HG03432 (cell line): ENCODE data around the gene ALKBH8.
"Not testable (repeated sequence)": the region's sequence is repeated elsewhere in the genome, so short reads cannot be mapped to it uniquely, and the experiment has no call there.

ENCODE experiments used
- ATAC-seq: cut with Tn5 transposase; IDR thresholded peaks from one replicate; pipeline ENCODE4 v1.9.1; 2021; ENCODE audit warnings: mild to moderate bottlenecking, moderate library complexity; ENCODE audit not compliant: unreplicated experiment

ALKBH8 gene

GRCh38 chr11:107565219-107565937 lies at the start of gene ALKBH8:
Gene ALKBH8 (minus strand): TSS chr11:107565735. CDS start chr11:107560893, 4,842 bp downstream.
- peak; percentile 86 for ATAC-seq

- no peak for ATAC-seq
Observed at GRCh38 chr11:107612445-107612844, 46.9 kb upstream of the ALKBH8 start.

- ATAC-seq: no peak
Observed at GRCh38 chr11:107609400-107610218, 44.1 kb upstream of the ALKBH8 start.

GRCh38 chr11:107608809-107609208 lies 43.3 kb upstream of the ALKBH8 start:
- ATAC-seq: no peak

- no peak for ATAC-seq
Observed at GRCh38 chr11:107606141-107606540, 40.6 kb upstream of the ALKBH8 start.

- ATAC-seq: no peak
Observed at GRCh38 chr11:107605061-107606006, 39.8 kb upstream of the ALKBH8 start.

GRCh38 chr11:107598225-107599139 lies 32.9 kb upstream of the ALKBH8 start:
- ATAC-seq: peak; percentile 82

- ATAC-seq: no peak
Observed at GRCh38 chr11:107594736-107595135, 29.2 kb upstream of the ALKBH8 start.

GRCh38 chr11:107593951-107594350 lies 28.4 kb upstream of the ALKBH8 start:
- no peak for ATAC-seq

GRCh38 chr11:107592813-107593212 lies 27.3 kb upstream of the ALKBH8 start:
- ATAC-seq: no peak

- no peak for ATAC-seq
Observed at GRCh38 chr11:107592231-107592590, 26.7 kb upstream of the ALKBH8 start.

- peak; percentile 33 for ATAC-seq
Observed at GRCh38 chr11:107591378-107592230, 26.1 kb upstream of the ALKBH8 start.

- peak; percentile 67 for ATAC-seq
Observed at GRCh38 chr11:107590460-107591377, 25.2 kb upstream of the ALKBH8 start, which contains the start of gene ELMOD1. Gene ELMOD1 (plus strand): TSS chr11:107591147. CDS start chr11:107618190, 27,043 bp downstream.

GRCh38 chr11:107587306-107587979 lies 21.9 kb upstream of the ALKBH8 start:
- no peak for ATAC-seq

- no peak for ATAC-seq
Observed at GRCh38 chr11:107583629-107584195, 18.2 kb upstream of the ALKBH8 start.

- no peak for ATAC-seq
Observed at GRCh38 chr11:107581147-107581546, 15.6 kb upstream of the ALKBH8 start.

- not testable (repeated sequence) for ATAC-seq
Observed at GRCh38 chr11:107579169-107579568, 13.6 kb upstream of the ALKBH8 start.
